IPS-18c (cell line): ENCODE results near the gene B3GNT7.
"Not testable (repeated sequence)": the region's sequence is repeated elsewhere in the genome, so short reads cannot be mapped to it uniquely, and the experiment has no call there.

Experiments
- H3K4me3 ChIP-seq: 2 replicates; pipeline ENCODE4 v1.7.0; 2013; ENCODE audit warnings: low read depth, mild to moderate bottlenecking, low read length, moderate library complexity; ENCODE audit not compliant: insufficient read depth
- H3K9me3 ChIP-seq: one replicate; pipeline ENCODE4 v1.6.1; 2013; ENCODE audit warnings: mild to moderate bottlenecking, low read length, moderate library complexity; ENCODE audit not compliant: control insufficient read depth, insufficient read depth

Gene B3GNT7

GRCh38 chr2:231429152-231429551 lies 33.6 kb downstream of the B3GNT7 start:
- H3K4me3 ChIP-seq, result no peak overlapping the region
- peaks cover 5% of the 10 kb centered on the region for H3K9me3 ChIP-seq

GRCh38 chr2:231429901-231430300 lies 34.4 kb downstream of the B3GNT7 start:
- peaks cover 5% of the 10 kb centered on the region for H3K9me3 ChIP-seq
- no peak overlapping the region for H3K4me3 ChIP-seq

GRCh38 chr2:231430437-231430836 lies 34.9 kb downstream of the B3GNT7 start:
- not testable (repeated sequence) for H3K4me3 ChIP-seq, H3K9me3 ChIP-seq

- Histone ChIP-seq H3K9me3 (peaks cover 5% of the 10 kb centered on the region), H3K4me3 (no peak overlapping the region)
These were observed 36.1 kb downstream of the B3GNT7 start for GRCh38 chr2:231431606-231432005.

GRCh38 chr2:231433990-231434389 lies 38.5 kb downstream of the B3GNT7 start:
- Histone ChIP-seq H3K4me3 (no peak overlapping the region), H3K9me3 (peaks cover 5% of the 10 kb centered on the region)

GRCh38 chr2:231436957-231437356 lies 41.4 kb downstream of the B3GNT7 start:
- H3K4me3 ChIP-seq, result no peak overlapping the region
- H3K9me3 ChIP-seq, result peaks cover 2% of the 10 kb centered on the region

- H3K9me3 ChIP-seq, result no peaks in the 10 kb centered on the region
These were observed 54.1 kb downstream of the B3GNT7 start for GRCh38 chr2:231449503-231450054.

GRCh38 chr2:231450548-231450989 lies 55.1 kb downstream of the B3GNT7 start:
- no peak overlapping the region for H3K4me3 ChIP-seq

More at GRCh38 chr2:231449503-231450054, 54.1 kb downstream of the B3GNT7 start:
- no peak overlapping the region for H3K4me3 ChIP-seq

More at GRCh38 chr2:231450548-231450989, 55.1 kb downstream of the B3GNT7 start:
- H3K9me3 ChIP-seq, result no peaks in the 10 kb centered on the region
